Activated CD8-positive, alpha-beta memory T cell treated with anti-CD3 and anti-CD28 coated beads, Interleukin-2, amount 50 U/mL, for 48 hours (primary cell): ENCODE results near the gene SMIM24.
"Not testable (repeated sequence)": the region's sequence is repeated elsewhere in the genome, so short reads cannot be mapped to it uniquely, and the experiment has no call there.

Experiments used
- DNase-seq: peaks from one replicate; pipeline ENCODE4 v3.0.0-alpha.2; 2020

The SMIM24 gene

DNA sequence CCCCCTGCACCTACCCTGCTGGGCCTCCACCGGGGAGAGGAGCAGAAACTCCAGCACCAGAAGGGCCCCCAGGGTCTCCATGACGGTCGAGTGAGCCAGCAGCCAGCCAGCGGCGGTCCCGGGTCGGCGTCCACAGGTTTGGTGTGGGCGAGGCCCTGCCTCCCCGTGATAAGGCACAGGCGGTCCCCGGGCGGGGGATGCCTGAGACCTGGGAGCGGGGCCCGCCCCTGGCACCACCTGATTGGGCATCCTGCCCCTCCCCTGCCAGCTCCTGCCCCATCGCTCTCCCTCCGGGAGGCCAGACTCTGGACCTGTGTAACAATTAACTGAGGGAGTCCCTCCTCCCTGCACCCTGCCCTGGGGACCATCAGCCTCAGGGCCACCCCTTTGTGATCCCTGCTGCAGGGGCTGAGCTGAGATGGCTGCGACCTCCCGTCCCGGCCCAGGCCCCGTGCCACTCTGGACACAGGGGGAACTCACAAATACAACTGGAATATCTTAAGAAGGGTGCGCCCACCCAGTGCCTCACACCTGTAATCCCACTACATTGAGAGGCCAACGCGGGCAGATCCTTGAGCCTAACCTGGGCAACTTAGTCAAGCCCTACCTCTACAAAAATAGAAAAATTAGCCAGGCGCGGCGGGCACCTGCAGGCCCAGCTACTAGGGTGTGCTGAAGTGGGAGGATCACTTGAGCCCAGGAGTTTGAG lies at the start of gene SMIM24:
TSS of gene SMIM24 (minus strand) at position 143 of the 709 bp plus-strand sequence. CDS start at position 81, 62 bp downstream.
- DNase-seq: no peak

DNA sequence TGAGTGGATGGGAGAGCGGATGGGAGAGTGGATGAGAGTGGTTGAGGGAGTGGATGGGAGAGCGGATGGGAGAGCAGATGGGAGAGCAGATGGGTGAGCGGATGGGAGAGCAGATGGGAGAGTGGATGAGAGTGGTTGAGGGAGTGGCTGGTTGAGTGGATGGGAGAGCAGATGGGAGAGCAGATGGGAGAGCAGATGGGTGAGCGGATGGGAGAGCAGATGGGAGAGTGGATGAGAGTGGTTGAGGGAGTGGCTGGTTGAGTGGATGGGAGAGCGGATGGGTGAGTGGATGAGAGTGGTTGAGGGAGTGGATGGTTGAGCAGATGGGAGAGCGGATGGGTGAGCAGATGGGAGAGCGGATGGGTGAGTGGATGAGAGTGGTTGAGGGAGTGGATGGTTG lies 49.0 kb upstream of the SMIM24 start:
- DNase-seq: not testable (repeated sequence)

DNA sequence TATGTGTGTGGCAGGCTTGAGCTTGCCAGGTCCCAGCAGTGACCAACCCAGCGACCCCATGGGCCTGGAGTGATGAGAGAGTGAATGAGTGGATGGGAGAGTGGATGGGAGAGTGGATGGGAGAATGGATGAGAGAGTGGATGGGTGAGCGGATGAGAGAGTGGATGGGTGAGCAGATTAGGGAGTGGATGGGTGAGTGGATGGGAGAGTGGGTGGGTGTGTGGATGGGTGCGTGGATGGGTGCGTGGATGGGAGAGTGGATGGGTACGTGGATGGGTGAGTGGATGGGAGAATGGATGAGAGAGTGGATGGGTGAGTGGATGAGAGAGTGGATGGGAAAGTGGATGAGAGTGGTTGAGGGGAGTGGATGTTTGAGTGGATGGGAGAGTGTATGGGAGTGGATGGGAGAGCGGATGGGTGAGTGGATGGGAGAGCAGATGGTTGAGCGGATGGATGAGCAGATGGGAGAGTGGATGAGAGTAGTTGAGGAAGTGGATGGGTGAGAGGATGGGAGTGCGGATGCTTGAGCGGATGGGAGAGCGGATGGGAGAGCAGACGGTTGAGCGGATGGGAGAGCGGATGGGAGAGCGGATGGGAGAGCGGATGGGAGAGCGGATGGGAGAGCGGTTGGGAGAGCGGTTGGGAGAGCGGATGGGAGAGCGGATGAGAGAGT lies 48.4 kb upstream of the SMIM24 start:
- DNase-seq: no peak

DNA sequence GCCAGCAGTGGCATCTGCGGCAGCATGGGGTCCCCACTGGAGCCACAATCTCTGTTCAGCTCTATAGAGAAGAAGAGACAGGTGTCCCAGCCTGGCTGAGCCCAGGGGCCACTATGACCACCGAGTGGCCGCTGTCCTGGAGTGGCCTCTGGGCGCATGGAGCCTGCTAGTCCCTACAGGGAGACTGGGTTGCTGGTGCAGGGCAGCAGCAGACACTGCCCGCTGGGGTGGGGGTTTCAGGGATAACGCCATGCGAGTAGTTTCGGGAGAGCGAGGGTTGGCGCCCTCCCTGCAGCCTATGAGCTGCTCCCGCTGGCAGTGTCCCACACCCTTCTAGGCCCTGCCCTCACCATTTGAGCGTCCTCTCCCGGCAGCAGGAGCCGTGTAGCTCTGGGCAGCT lies 47.8 kb upstream of the SMIM24 start:
- no peak for DNase-seq

GRCh38 chr19:3527238-3527910 lies 47.0 kb upstream of the SMIM24 start:
- DNase-seq: no peak

DNA sequence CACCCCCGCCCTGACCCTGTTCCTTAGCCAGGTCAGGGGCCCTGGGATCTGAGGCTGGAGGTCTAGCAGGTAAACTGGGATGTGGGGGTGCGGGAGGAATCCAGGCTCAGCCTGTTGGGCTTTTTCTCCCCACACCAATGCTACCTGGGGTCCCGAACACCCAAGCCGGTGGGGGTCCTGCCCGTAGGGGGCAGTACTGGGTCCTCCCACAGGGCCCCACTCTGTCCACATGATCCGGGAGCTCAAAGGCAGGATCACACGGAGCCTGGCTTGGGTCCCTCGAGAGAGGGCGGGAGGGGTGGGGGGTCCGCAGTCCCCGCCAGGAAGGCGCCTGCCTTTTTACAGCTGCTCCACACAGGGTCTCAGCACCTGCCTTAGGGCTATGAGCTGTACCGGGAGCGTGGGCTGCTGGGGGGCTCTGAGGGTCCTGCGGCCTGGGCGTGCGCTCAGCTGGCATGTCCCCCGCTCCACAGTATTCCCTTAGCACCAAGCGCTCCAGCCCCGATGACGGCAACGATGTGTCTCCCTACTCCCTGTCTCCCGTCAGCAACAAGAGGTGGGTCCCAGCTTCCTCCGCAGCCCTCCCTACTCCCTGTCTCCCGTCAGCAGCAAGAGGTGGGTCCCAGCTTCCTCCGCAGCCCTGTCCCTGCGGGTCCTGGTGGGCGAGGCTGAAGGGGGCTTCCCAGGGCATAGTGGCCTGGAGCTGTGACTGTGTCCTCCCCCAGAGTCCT lies 46.3 kb upstream of the SMIM24 start:
- DNase-seq: no peak

GRCh38 chr19:3524904-3525451 lies 44.7 kb upstream of the SMIM24 start:
- no peak for DNase-seq

GRCh38 chr19:3524078-3524842 lies 43.9 kb upstream of the SMIM24 start:
- no peak for DNase-seq

GRCh38 chr19:3523361-3524077 lies 43.2 kb upstream of the SMIM24 start:
- no peak for DNase-seq

DNA sequence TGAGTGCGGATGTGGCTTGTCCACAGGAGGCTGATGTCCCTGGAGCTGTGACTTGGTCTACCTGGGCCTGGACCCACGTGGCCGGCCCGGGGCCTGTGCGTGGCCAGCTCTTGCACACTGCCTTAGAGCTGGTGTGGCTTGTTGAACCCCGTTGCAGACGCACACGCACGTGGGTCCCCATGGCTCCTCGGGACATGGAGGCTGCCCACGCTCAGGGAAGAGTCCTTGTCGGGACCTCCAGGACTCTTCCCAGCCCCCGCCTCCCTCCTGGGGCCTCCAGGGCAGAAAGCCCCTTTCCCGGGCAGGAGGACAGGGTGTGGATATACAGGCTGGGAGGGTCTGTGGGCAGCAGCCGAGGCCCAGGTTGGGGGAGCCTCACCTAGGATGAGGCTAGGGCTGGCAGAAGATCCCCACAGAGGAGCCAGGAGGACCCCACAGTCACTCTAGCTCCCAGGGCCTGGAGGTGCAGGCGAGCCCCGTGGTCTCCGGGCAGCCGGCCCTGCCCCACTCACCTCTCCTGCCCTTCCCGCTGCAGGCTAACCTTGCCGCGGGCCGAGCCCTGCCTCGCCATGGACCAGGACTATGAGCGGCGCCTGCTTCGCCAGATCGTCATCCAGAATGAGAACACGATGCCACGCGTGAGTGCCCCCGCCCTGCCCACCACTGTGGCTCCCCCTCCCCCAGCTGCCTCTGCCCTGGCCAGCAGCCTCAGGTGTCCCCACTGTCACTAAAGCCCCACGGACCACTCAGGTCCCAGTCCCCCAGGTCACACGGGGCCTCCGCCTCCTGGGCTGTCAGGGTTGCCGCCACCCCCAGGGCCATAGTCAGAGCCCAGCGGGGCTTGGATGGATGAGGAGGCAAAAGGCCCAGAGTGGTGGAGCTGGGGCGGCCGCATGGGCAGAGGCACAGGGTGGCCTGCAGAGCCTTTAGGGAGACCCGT lies 42.4 kb upstream of the SMIM24 start:
- no peak for DNase-seq

DNA sequence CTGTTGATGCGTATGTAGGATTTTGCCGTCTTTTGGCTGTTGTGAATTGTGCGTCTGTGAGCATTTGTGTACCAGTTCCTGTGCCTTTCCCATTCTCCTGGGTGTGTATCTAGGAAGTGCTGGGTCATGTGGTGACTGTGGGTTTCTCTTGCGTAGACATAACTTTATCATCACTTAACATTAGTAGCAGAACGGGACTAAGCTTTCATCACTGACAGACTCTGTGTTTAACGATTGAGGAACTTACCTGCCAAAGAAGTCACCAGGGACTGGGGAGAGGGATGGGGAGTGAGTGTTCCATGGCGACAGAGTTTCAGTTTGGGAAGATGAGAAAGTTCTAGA lies 40.8 kb upstream of the SMIM24 start:
- DNase-seq: no peak

GRCh38 chr19:3520166-3521103 lies 40.1 kb upstream of the SMIM24 start:
- no peak for DNase-seq

DNA sequence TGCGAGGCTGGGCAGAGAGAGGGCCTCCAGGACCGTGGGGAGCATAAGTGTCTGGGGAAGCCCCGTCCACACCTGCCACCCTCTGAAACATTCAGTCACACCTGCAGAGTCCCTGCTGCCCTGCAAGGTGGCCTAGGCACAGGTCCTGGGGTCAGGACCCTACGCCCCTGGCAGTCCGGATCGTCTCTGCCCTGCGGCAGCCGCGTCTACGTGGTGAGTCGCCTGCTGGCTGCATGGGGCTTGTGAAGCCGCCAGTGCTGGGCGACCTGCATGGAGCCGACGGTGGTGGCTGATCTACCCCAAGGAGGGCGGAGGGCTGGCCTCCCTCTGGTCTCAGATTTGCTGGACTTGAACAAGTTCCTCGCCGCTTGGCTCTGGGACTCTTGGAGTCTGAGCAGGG lies 38.8 kb upstream of the SMIM24 start:
- DNase-seq: no peak

- no peak for DNase-seq
Observed at GRCh38 chr19:3518659-3519058, 38.3 kb upstream of the SMIM24 start.

DNA sequence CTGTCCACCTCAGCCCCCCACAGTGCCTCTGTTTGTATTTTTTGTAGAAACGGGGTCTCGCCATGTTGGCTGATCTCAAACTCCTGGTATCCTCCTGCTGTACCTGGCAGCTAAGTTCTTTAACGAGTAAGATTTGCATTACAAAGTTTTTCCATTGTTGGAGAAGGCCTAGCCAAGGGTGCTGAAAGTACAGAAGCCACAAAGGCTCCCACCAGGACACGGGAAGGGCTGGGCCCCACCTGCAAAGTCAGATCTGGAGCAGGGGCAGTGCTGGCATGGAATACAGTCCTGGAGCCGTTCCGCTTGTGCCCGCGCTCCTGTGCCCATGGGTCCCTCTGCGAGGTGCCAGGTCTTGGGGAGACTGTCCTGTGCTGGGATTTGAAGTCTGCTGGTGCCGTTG lies 37.9 kb upstream of the SMIM24 start:
- no peak for DNase-seq

- no peak for DNase-seq
Observed at GRCh38 chr19:3517638-3518037, 37.3 kb upstream of the SMIM24 start.

DNA sequence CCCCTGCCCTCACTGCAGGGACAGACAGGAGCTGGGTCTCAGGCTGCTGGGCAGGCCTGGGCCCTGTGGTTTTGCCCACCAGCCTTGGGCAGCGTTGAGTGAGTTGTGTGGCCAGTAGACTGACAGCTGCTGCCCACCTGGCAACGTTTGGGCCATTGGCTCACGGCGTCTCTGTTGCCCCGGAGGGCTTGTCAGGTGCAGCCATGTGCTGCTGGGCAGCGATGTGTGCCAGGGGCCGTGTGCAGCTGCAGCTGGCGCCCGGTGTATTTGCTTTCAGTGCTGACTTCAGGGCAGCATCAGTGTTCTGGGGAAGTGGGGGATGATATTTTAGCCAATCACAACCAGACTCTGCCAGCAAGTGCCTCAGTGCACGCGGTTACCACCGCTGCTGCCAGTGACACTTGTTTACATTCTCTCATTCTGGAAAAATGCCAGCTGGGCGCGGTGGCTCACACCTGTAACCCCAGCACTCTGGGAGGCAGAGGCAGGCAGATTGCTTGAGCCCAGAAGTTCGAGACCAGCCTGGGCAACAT lies 36.4 kb upstream of the SMIM24 start:
- no peak for DNase-seq

GRCh38 chr19:3515891-3516422 lies 35.6 kb upstream of the SMIM24 start:
- no peak for DNase-seq

DNA sequence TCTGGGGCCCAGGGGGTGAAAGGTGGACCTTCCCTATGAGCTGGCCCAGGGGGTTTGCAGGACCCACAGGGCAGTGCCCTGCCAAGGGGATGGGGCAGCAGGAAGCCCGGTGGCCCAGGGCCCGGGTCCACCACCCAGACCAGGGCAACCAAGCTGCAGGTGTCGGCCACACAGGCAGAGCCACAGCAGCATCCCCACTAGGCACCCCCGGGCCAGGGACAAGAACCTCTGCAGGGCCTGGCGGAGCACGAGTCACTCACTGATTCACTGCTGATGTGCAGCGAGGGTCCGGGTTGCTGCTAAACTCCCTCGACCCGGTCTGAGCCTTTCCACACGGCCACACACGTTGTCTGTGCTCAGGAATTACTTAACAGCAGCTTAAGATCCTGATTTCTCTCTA lies 34.6 kb upstream of the SMIM24 start:
- no peak for DNase-seq
